GM18870 (cell line): ENCODE data around the gene INSYN2B.
"Not testable (repeated sequence)": the region's sequence is repeated elsewhere in the genome, so short reads cannot be mapped to it uniquely, and the experiment has no call there.

ENCODE experiments used
- ATAC-seq: cut with Tn5 transposase; IDR thresholded peaks from one replicate; pipeline ENCODE4 v1.9.1; 2021; ENCODE audit warnings: moderate library complexity; ENCODE audit not compliant: unreplicated experiment

Gene INSYN2B

DNA sequence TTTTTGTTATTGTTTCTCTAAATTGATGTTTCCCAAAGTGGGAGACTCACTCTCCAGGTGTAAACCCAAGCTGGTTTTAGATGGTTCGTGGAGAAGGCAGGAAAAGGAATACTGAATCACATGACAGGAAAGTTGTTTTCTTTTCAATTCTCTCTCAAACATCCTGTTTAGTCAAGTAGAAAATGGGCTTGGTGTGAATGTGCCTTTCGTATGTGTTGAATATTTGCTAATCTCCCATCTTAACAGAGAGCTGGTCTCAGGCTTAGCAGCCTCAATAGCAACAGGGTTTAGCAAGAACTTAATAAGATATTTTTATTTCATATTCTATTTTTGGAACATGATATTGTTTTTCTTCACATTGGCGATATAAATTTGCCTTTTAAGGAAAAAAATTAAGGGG lies 119.7 kb downstream of the INSYN2B start:
- no peak for ATAC-seq

DNA sequence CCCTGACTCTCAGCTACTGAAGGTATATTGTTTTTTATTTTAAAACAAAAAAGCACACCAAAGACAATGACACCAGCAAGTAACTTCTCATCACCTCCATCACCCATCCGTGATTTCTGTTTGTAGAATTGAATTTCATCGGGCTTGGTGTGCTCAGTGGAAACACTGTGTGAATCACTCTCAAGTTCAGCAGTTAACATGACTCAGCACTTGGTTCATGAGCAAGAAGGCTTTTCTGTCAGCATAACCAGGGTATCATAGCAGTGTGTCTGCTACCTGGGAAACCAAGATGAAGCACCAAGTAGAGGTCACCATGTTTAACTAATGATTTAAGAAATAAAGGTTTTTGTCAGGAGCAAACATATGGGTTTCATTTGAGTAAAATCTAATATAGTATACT lies 123.7 kb downstream of the INSYN2B start:
- no peak for ATAC-seq

DNA sequence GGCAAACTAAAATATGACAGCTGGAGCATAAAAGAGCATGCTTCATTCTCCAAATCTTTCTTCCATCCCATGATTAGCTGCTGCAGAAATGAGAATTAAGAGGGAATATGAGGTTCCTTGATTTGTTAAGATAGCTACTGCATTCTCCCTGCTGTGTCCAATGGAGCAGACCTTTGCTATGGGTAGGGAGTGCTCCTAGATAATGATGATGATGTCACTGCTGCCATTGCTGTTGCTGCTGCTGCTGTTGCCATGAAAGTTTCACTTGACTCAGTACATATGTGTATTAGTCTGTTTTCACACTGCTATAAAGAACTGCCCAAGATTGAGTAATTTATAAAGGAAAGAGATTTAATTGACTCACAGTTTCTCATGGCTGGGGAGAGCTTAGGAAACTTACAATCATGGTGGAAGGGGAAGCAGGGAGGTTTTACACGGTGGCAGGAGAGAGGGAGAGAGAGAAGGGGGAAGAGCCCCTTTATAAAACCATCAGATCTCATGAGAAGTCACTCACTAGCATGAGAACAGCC lies 128.9 kb downstream of the INSYN2B start:
- ATAC-seq, result no peak

DNA sequence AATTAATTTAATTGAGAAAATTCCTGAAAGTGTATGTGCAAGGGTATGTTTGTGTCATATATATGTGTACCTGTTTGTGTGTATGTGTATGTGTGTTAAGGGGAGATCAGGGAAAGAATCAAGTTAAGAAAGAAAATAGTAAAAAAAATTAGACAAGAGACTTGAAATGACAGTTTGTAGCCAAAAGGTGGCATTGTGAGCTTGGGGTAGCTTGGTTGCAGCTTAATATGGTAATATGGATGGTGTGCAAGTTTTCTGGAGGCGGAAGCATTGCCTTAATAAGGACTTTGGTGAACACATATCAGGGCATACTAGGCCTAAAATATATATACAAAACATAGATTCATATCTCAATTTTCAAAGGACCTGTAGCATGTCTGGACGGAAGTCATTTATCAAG lies 129.9 kb downstream of the INSYN2B start:
- no peak for ATAC-seq

DNA sequence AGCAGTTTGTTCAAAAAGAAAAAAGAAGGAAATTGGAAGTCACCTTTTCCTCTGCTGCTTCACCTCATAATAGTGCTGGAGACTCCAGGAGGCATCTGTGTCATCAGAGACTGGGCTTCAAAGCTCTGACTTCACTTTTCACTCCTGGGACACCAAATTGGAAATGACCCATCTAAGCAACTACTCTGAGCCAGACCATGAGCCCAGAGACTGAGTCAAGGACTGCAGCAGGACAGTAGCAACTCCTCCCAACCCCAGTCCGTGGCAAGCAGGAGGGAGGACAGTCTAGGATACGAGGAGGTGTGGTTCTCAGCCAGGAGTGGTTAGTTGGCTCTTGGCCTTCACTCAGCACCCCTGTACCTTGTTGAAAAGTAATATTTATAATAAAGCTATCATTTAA lies 131.5 kb downstream of the INSYN2B start:
- ATAC-seq, result no peak

DNA sequence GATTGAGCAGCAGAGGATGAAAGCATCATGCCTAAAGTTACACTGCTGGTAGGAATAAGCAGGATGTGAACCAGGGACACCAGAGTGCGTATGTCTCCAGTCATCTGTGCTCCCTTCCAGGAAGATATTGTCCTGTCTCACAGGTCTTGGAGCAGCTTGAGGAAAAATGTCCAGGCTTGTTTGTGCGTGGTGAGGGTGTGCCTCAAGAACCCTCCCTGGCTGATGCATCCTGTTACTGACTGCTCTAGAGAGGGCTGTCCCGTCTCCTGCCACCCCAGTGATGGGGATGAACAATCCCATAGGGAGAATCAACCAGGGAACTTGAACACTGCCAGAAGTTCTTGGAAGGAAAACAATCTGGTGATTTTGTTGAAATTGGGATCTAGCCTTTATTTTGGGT lies 132.0 kb downstream of the INSYN2B start:
- no peak for ATAC-seq

DNA sequence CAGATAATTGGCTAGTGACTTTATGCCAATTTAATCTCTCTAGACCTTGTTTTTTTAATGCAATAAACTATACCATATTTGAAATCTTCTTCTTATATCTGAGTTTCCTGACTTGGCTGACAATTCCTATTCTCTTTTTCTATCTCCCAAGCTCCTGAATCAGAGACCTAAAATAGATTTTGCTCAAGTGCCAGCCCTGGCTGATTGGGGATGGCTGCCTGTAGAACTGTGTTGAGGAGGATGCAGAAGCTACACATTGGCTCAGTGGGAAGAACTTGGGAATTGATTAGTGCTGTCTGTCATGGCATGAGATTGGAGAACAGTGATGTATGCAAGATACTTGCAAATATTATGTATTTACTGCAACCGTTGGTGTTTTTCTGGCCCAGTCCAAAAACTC lies 132.8 kb downstream of the INSYN2B start:
- ATAC-seq, result no peak

DNA sequence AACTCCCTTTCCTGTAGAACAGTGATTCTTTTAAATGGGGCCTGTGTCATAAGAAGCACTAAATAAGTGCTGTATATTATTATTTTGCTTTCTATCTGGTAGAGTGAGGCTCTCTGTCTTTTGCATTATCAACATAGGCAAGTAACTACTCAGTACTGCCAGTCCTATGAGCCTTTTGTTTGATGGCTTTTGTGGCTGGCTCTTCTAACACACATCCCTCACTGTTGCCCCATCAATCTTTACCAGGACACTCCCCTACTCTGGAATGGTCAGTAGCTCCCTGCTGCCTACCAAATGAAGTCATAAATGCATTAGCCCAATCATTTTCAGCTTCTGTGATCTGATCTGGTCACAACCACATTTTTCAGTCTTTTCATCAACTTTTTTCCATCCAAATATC lies 137.6 kb downstream of the INSYN2B start:
- no peak for ATAC-seq

DNA sequence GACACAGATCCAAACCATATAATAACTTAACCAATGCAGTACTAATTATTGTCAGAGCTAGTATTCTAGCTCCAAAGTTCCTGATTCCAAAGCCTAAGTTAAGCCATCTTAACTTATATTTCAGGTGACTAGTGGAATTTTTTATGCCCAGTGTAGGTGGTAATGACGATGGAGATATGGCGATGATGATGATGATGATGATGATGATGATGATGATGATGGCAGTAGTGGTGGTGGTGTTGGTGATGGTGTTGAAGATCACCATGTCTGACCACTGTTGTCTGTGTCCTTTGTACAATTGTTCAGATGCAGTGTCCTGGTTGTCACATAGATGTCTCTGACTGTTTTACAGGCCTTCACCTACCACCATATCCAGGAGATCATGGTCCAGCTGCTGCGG lies 139.9 kb downstream of the INSYN2B start:
- ATAC-seq, result no peak

DNA sequence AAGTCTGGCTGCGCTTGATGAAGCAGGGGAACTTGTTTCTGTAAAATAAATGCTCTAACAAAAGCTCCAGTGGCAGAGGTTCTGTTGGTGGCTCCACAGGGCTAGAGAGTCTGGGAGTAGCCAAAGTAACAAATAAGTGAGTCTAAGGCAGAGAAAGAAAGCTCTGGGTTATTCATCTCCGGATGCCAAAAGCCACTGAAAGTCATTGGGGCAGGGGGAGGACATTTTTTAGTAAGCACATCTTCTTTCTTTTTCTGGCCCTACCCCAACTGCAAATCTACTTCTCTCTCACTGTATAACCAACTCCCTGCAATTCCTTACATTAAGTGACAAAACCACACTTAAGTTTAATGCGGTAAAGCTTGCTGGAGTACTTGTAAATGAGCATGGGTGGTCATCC lies 141.6 kb downstream of the INSYN2B start:
- peak; percentile 80 for ATAC-seq

DNA sequence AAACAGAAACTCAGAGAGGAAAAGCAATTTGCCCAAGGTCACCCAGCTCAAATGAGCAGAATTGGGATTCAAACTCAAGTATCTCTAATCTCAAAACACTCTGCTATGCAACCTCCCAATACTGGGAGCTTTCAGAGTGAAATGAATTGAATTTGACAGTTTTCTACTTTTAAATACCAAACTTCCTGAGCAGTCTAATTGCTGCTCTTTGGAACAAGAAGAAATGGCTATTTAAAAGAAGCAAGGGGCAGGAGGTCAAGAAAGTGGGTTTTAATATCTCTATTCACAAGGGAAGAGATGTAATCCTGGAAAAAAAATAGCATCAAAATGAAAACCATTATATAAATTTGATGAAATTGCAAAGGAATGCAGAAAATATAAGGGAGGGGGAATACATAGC lies 142.6 kb downstream of the INSYN2B start:
- ATAC-seq, result no peak

DNA sequence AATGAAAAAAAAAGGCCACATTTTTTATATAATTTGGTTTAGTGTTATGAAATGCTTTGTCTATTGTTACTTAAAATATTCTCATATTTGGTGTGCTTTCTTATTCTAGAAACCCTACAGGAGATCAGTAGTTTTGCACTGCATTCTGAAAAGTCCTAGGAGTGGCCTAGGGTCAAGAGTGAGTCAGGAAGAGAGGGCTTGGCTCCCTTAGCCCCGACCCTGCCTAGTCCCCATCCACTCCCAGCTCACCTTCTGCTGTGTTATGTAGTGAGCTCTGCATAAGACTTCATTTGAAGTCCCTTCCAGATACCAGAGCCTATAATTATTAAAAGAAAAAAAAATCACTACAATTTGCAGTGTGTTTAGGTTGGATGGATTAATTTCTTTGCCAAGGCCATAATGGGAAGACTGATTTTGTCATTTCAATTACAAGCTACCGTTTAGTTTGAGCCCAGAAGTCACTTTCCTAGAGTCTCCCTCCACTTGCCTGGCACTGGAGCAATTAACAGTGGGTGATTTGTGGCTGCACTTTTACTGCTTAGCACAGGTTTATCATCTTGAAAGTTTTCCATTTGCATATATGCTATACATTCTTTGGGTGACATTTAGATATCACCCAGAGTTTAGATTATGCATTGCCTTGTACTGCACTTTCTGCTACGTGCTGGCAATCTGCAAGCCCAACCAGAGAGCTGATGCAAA lies 143.3 kb downstream of the INSYN2B start:
- no peak for ATAC-seq

DNA sequence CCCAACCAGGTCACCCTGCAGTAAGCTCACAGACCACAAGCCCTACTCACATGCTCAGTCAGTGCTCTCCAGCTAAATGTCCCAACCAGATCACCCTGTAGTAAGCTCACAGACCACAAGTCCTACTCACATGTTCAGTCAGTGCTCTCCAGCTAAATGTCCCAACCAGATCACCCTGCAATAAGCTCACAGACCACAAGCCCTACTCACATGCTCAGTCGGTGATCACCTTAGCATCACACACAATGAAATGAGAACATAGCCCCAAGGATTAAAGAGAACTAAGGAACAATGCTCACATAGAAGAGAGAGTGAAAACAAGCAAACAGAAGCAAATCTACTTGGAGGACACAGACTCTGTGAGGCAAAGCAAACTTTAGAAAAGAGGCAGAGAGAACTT lies 145.8 kb downstream of the INSYN2B start:
- not testable (repeated sequence) for ATAC-seq

DNA sequence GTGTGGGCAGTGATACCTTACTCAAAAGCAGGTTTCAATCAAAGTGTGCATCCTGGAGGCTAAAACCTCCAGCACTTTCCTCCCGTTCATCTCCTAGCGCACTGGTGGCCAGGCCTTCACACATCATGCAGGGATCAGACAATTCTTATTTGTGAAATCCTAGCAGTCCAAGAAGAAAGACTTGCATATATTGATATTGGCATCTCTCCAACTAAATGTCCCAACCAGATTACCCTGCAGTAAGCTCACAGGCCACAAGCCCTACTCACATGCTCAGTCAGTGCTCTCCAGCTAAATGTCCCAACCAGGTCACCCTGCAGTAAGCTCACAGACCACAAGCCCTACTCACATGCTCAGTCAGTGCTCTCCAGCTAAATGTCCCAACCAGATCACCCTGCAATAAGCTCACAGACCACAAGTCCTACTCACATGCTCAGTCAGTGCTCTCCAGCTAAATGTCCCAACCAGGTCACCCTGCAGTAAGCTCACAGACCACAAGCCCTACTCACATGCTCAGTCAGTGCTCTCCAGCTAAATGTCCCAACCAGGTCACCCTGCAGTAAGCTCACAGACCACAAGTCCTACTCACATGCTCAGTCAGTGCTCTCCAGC lies 146.5 kb downstream of the INSYN2B start:
- ATAC-seq, result not testable (repeated sequence)

DNA sequence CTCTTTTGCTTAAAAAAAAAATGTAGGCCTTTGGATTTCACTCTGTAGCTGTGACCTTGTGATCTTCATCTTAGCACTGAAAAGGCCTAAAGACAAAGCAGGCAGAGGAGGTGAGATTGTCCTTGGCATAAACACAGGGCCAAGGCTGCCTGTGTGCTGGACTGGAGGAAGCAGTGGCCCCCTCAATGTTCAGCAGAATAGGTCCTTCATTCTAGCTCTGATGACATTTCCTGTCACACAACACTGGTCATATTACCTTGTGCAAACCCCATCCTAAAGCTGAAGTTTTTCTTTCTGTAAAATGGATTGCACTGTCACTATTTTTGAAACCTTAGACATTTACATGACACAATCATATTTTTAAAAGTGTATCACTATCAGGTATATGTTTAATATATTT lies 147.4 kb downstream of the INSYN2B start:
- ATAC-seq, result no peak

DNA sequence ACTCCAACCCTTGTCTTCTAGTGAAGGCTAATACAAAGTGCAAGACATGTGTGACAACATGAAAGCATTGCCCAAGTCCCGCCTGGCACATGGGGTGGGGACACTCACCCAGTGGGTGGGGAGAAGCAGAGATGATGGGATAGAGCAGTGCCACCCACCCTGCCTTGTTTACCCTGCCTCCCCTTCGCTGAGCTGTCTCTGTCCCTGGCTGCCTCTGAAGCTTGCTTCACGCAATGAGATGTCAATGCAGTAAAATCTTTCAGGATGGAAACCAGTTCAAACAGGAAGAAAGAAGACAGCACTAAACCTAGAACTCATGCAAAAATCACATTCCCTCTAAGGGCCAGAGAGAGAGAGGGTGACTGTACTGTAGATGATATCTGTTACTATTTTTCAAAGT lies 148.0 kb downstream of the INSYN2B start:
- ATAC-seq, result no peak

DNA sequence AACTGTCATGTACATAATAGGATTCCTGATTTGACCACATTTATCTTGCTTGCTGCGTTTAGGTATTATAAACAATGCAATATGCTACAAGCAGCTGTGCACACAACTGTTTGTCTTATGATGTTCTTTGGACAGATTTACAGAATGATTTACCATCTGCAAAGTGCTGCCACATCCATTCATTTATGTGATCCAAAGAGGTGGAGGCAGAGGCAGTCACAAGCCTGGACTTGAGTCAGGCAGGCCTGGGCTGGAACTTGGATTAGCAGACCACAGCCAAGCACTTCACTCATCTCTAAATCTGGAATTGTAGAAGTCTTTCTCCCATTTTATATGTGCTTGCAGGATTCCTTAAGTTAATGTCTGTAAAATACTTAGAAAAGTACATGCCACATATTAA lies 149.0 kb downstream of the INSYN2B start:
- ATAC-seq, result no peak

DNA sequence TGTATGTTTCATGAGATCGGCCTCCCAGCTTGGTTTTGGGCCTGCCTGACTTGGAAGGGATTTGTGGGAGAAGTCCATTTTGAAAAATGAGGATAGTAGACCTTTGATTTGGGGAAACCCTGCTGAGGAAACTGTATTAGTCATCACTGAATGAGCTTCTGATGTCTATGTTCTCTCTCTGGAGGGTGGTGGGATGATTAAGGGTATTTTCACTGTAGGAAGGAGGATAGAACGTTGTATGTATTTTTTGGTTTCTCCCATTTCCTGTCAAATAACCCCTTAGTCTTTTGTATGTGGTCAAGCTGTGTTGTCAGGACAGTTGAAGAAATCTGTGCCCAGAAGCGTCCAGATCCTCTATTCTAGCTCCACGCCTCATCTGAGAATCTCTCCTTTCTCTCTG lies 151.9 kb downstream of the INSYN2B start:
- ATAC-seq, result no peak

DNA sequence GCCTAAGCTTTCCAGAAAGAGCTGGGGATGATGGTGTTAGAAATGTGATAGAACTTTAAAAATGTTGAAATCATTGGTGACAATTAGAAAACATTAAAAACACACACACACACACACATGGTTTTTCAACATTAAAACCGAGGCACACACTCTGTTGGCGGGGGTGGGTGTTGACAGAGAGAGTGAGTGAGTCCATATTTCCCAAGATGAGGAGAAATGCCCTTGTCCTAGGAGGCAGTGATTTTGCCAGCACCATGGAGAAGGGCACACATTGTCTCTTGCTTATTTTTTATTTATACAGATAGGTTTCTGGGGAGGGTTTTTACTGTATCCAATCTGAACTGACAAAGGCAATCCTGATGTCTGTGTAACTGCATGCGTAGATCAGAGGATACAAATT lies 152.5 kb downstream of the INSYN2B start:
- ATAC-seq, result no peak

DNA sequence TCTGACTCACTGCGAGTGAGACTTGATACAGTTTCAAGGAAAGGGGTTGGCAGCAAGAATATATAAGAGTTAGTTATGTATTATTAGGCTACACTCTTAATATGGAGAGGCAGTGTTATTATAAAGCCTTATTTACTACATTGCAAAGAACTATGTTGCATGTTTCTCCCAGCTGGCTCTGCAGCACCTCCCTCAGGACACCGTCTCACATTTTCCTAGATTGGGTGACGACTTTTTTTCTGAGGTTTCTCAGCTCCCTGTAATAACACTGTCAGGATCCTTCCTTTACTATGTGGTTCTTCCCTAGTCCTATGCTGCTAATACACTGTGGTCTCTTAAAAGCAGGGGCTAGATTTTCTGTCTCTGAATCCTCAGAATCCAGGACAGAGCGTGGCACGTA lies 153.7 kb downstream of the INSYN2B start:
- ATAC-seq, result no peak

DNA sequence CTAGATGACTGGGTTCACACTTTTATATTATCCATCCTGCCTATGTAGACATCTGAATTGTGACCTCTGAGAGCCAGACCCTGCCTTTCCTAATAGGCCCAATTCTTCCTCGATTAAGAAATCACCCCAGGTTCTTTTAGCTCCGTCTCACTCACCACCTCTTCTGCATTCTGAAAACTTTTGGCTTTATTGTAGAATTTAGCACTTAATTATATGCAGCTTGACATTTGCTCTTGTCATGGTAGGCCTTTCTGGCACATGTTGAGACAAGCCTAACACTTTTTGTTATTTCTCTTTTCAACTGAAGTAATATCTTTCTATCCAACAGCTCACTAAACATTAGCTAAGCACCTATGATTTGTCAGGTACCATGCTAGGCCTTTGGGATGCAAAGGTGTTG lies 163.3 kb downstream of the INSYN2B start:
- ATAC-seq, result no peak

DNA sequence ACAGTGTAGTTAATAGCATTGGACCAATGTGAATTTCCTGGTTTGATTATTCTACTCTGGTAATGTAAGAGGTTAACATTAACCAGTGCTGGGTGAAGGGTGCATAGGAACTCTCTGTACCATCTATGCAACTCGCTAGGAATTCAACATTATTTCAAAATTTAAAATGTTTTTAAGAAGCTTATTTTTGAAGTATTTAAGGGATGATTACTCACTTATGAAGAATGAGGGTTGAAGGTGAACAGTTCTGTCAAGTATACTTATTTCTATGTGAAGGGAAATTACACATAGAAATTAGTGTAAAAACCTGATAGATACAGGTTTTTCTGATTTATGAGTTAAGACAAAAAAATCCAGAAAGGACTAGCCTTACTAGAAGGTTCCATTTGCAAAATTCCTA lies 165.8 kb downstream of the INSYN2B start:
- no peak for ATAC-seq
